Body of pancreas (tissue), 4 donors: Measurements from ENCODE around the gene SEMA5B.

Experiments
- CTCF ChIP-seq, 7 experiments: fragments of 450-650 bp in 4 of 7; fragments of 200-600 bp in 3 of 7; sonication (generic) in 3 of 7; IDR thresholded peaks; one replicate each; pipeline ENCODE4 v1.5.1; 2016 to 2019; ENCODE audit warnings: antibody characterized with exemption in 7 of 7
- POLR2A ChIP-seq, 3 donors: fragments of 450-650 bp; IDR thresholded peaks; one replicate each; pipeline ENCODE4 v1.6.1; 2016; ENCODE audit warnings: antibody characterized with exemption in 3 of 3, mild to moderate bottlenecking in 2 of 3

GRCh38 chr3:122974764-122975162 lies 52.8 kb downstream of the SEMA5B start:
- TF ChIP-seq POLR2A (IDR thresholded peaks at IDR 0.05) (no peak), CTCF (IDR thresholded peaks at IDR 0.05) (no peak)
